Activated naive CD4-positive, alpha-beta T cell treated with anti-CD3 and anti-CD28 coated beads, Interleukin-2, amount 10 ng/mL, durations not matched to agents 5 hours and 36 hours (primary cell): ENCODE results near the gene ZNF627. TPM values are rescaled to one million over a fixed set of nuclear protein-coding genes. Genes with fewer than 3 reads are reported as not detected.

Source experiments
- total RNA-seq, 2 experiments: library from RNA; stranded (reverse); gene quantifications; one replicate each; pipeline ENCODE4 v1.2.3, GENCODE V29; 2021

The ZNF627 gene
- 1 to 10 TPM; 5.6 to 5.7 TPM for total RNA-seq

DNA sequence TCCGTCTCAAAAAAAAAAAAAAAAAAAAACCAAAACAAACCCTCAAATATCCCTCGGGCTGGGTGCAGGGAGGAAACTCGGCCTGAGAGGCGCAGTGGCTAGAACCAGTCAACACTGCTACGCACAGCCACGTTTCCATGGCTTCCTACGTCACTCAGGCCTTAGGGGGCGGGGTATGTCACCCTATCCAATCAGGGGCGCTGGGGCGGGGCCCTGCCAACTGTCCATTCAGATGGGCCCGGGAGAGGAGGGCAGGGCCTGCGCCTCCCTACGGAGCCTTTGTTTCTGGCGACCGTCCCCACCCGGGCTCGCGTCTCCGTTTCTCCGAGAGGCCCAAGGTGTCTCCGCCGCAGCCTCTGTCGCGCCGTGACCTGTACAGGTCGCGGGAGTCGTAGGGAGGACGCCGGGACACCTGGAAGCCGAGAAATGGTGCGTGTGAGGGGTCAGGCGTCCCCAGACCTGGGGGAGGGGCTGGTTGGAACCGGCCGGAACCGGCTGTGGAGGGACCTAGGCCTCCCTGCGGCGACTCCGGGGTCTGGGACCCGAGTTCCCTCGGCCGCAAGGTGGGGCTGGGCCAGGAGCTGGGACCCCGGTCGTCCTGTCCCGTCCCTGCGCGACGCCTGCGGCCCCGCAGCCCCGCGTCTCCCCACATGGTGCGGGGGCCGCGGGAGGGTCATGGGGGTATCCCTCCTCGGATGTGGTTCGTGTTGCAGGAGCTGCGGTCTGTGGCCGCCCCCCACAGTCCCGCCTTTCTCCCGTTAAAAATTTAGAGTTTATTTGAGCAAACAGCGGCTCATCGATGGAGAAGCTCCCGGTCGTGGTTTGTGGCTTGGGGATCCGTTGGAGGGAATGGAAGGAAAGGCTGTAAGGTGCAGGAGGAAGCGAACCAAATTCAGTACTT, at the start of gene ZNF627:
Gene ZNF627, plus strand, starts transcription at position 282 of the 901 bp plus-strand sequence. Its CDS starts 145 bp downstream, at position 427.

DNA sequence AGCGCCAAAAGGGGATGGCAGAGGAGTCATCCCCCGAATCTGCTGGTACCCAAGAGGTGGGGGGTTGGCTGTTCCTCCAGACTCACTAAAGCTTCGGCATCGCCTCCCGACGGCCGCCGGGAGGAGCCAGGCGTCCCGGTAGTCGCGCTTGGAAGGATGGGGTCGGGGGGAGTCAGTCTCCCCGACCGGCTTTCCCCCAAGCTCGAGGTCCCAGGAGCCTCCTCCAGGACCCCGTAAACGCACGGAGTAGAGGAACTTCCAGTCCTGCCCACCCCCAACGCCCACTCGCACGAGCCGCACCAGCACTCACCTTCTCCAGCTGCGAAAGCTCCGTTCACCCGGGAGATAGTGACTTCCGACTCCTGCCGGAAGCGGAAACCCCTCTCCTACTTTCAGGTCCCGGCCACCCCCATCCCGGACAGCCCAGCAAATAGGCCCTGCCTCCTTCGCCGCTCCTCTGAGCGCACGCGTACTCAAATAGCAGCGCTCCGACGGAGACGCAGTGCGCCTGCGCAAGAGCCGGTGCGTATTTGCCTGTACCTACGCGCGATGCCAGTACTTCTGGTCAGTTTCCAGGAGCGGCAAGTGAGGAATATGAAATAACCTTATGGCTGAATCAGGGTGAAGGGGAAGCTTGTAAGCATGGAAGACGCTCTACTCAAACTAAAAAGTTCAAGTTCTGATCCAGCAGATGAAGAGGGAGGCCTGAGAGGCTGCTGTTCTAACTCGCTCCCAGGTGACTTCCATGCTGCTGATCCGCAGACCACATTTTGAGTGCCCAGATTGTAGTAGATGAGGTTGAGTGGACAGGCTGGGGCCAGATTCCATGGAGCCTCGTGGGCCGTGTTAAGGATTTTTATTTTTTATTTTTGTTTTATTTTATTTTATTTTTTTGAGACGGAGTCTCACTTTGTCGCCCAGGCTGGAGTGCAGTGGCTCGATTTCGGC, 38.1 kb upstream of the ZNF627 start, which contains the start of gene ELOF1:
Gene ELOF1, minus strand, starts transcription at position 350 of the 948 bp plus-strand sequence. CDS start 4,883 bp downstream, outside the sequence.

DNA sequence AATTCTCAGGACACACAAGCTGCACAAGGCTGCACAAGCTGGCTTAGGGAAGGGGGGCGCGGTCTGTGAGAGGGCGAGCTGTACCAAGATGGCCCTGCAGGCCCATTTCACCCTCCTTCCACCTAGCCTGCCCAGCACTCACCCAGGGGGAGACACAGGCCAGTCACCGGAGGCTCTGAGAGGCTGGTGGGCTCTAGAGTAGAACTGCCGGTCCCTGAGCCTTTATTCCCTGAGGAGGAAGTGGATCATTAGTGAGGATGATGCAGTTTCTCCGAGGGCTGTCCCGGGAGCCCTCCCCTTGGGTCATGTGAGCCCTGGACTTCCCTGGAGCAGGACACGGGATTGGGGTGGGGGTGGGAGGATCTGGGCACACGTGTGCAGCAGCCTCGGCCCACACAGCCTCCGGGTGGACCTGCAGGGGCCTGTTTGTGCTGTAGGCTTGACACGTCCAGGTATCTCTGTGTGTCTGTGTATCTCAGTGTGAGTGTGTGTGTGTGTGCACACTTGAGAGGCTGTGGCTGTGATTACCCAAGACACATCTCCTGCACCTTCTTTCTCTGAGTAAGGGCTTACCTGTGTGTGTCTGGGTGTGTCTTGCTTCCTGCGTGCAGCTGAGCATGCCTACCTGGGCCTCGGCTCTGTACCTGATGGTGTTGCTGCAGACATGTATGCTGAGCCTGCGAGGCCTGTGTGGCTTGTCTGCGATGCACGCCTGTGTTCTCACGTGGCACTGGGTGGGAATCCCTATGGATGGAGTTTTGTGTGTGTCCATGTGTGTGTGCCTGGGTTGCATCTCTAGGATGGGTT, 19.6 kb upstream of the ZNF627 start, which contains the start of gene ACP5:
Gene ACP5, minus strand, starts transcription at position 195 of the 807 bp plus-strand sequence. CDS start 328 bp downstream, outside the sequence.

Other genes starting within 250 kb of the ZNF627 start
- gene PLPPR2, start 242.1 kb upstream of the ZNF627 start, total RNA-seq, result 1 to 10 TPM; 1.6 to 2.6 TPM
- 1 to 10 TPM; 3.7 to 4.3 TPM for gene SWSAP1, start 222.8 kb upstream of the ZNF627 start, total RNA-seq
- gene EPOR, start 213.2 kb upstream of the ZNF627 start, total RNA-seq, result 1 to 10 TPM; 5.8 to 6.1 TPM
- gene RGL3, start 178.2 kb upstream of the ZNF627 start, total RNA-seq, result not detected
- not detected for gene ODAD3, start 162.4 kb upstream of the ZNF627 start, total RNA-seq
- 100 to 1,000 TPM; 324 to 337 TPM for gene PRKCSH, start 161.8 kb upstream of the ZNF627 start, total RNA-seq
- under 1 TPM in 1 of 2 experiments, not detected in 1; 0.58 TPM for gene ELAVL3, start 116.4 kb upstream of the ZNF627 start, total RNA-seq
- 10 to 100 TPM; 20.6 to 20.8 TPM for gene ZNF653, start 91.6 kb upstream of the ZNF627 start, total RNA-seq
- gene ECSIT, start 68.3 kb upstream of the ZNF627 start, total RNA-seq, result 10 to 100 TPM; 23.5 TPM
- gene CNN1, start 58.6 kb upstream of the ZNF627 start, total RNA-seq, result not detected
- 10 to 100 TPM; 43.0 to 45.9 TPM for gene ELOF1, start 38.3 kb upstream of the ZNF627 start, total RNA-seq
- 10 to 100 TPM; 24.9 to 27.7 TPM for gene ACP5, start 19.8 kb upstream of the ZNF627 start, total RNA-seq
- 1 to 10 TPM; 4.8 to 5.2 TPM for gene ZNF823, start 141.5 kb downstream of the ZNF627 start, total RNA-seq
- 1 to 10 TPM; 7.4 TPM for gene ZNF441, start 169.5 kb downstream of the ZNF627 start, total RNA-seq
- gene ZNF491, start 201.0 kb downstream of the ZNF627 start, total RNA-seq, result 1 to 10 TPM; 1.8 TPM
- 10 to 100 TPM; 15.7 to 16.5 TPM for gene ZNF440, start 216.8 kb downstream of the ZNF627 start, total RNA-seq